PC-9 (cell line): Measurements from ENCODE around the gene DECR2. TPM values are rescaled to one million over a fixed set of nuclear protein-coding genes. Genes with fewer than 3 reads are reported as not detected.

Experiments
- BruUV-seq: library from RNA; stranded (reverse); fragments of 400-500 nt; replicated peaks from 2 replicates; lab custom pipeline; 2021; lab: Mats Ljungman, UMichigan
- CTCF ChIA-PET: fragments of 300-600 bp; sonication (Branson Sonifier 250); formaldehyde crosslinking; loops from one replicate; lab custom pipeline; 2022; ENCODE audit warnings: antibody characterized with exemption; lab: Charles Lee
- POLR2A ChIA-PET: fragments of 300-600 bp; sonication (Branson Sonifier 250); formaldehyde crosslinking; loops from one replicate; lab custom pipeline; 2022; ENCODE audit warnings: antibody characterized with exemption; ENCODE audit not compliant: unreplicated experiment; lab: Charles Lee
- DNase-seq, 2 experiments: peaks; one replicate each; pipeline versions ENCODE4 v3.0.0 to v3.0.0-alpha.2; 2015 to 2022; ENCODE audit warnings: mixed read lengths in 1 of 2
- H2AFZ ChIP-seq: fragments of 200-600 bp; sonication (generic); 2 replicates; pipeline ENCODE4 v1.8.1; 2017; ENCODE audit warnings: antibody characterized with exemption
- H3F3A ChIP-seq: fragments of 200-600 bp; sonication (generic); 2 replicates; pipeline ENCODE4 v1.8.1; 2017; ENCODE audit warnings: antibody characterized with exemption, mild to moderate bottlenecking, low read depth; ENCODE audit not compliant: insufficient read depth
- H3K27ac ChIP-seq: fragments of 200-600 bp; sonication (generic); 2 replicates; pipeline ENCODE4 v1.6.1; 2016; ENCODE audit warnings: mixed run types
- H3K27me3 ChIP-seq: fragments of 200-600 bp; sonication (generic); 2 replicates; pipeline ENCODE4 v1.6.1; 2016; ENCODE audit warnings: low read depth, mixed run types; ENCODE audit not compliant: insufficient read depth
- H3K36me3 ChIP-seq: fragments of 200-600 bp; sonication (generic); 2 replicates; pipeline ENCODE4 v1.6.1; 2016; ENCODE audit warnings: low read depth, mixed run types
- H3K4me1 ChIP-seq: fragments of 200-600 bp; sonication (generic); replicated peaks from 2 replicates; pipeline ENCODE4 v1.6.1; 2016; ENCODE audit warnings: mixed run types; ENCODE audit not compliant: insufficient read depth
- H3K4me2 ChIP-seq: fragments of 200-600 bp; sonication (generic); 2 replicates; pipeline ENCODE4 v1.6.1; 2017; ENCODE audit warnings: mixed run types
- H3K4me3 ChIP-seq: fragments of 200-600 bp; sonication (generic); 2 replicates; pipeline ENCODE4 v1.6.1; 2016; ENCODE audit warnings: mixed run types
- H3K79me2 ChIP-seq: fragments of 200-600 bp; sonication (generic); 2 replicates; pipeline ENCODE4 v1.6.1; 2017; ENCODE audit warnings: low read depth, mixed run types
- H3K9me2 ChIP-seq: fragments of 200-600 bp; sonication (generic); 2 replicates; pipeline ENCODE4 v1.8.1; 2017; ENCODE audit warnings: mild to moderate bottlenecking; ENCODE audit not compliant: insufficient read depth
- H3K9me3 ChIP-seq: fragments of 200-600 bp; sonication (generic); 2 replicates; pipeline ENCODE4 v1.8.1; 2016; ENCODE audit warnings: low read depth; ENCODE audit not compliant: insufficient read depth
- H4K20me1 ChIP-seq: fragments of 200-600 bp; sonication (generic); 2 replicates; pipeline ENCODE4 v1.8.1; 2017; ENCODE audit not compliant: insufficient read depth
- EZH2 ChIP-seq: fragments of 200-600 bp; sonication (generic); IDR thresholded peaks from 2 replicates; pipeline ENCODE4 v1.8.0; 2017; ENCODE audit warnings: antibody characterized with exemption, low read depth
- intact Hi-C: fragments of 100-400 bp; cut with micrococcal nuclease; formaldehyde crosslinking; loops from one replicate; pipeline ENCODE4 v1.10.0; 2022; ENCODE audit not compliant: unreplicated experiment
- total RNA-seq: library from RNA; stranded (reverse); gene quantifications from 2 replicates; pipeline ENCODE4 v1.2.3, GENCODE V29; 2021
- TF ChIP-seq, protein P1 (sequence below): fragments of 200-600 bp; sonication (generic); conservative IDR thresholded peaks from 2 replicates; pipeline ENCODE4 v1.6.1; 2017; ENCODE audit warnings: mixed run types, antibody characterized with exemption, mild to moderate bottlenecking, moderate library complexity

The DECR2 gene
- total RNA-seq, 1 experiment from 2014 or later, result 65.4 TPM

DNA sequence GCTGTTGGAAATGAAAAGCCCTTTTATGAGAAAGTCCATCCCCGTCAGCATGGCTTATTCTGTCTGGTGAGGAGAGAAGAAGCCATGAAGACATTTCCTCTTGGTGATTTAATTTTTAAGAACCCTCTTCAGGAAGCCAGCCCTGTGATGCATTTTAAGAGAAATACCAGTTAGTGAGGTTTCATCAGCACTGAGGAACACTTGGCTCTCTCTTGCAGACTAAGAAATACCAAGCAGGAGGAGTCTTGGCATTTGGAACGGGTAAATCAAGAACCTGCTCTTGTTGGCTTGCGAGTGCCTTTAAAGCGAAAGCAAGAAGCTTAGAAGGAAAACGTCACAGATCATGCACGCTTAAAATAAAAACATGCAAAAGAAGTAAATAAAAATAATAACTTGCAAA lies 41.3 kb downstream of the DECR2 start:
- no peak overlapping the region for H3K4me3 ChIP-seq
- H3K4me2 ChIP-seq, result no peak overlapping the region
- DNase-seq, result no peak
- H3K9me2 ChIP-seq, result no peaks in the 10 kb centered on the region
- no peaks in the 10 kb centered on the region for H3K79me2 ChIP-seq
- H3K36me3 ChIP-seq, result no peaks in the 10 kb centered on the region
- H3K27me3 ChIP-seq, result no peaks in the 10 kb centered on the region
- no peaks in the 10 kb centered on the region for H3F3A ChIP-seq
- intact Hi-C loops, result no loop called here
- ChIA-PET CTCF (no interaction called here), POLR2A (no interaction called here)
- no peaks in the 10 kb centered on the region; the same call in none of the 2 replicates for H4K20me1 ChIP-seq
- H3K27ac ChIP-seq, result no peak overlapping the region
- no peak overlapping the region for H2AFZ ChIP-seq
- H3K9me3 ChIP-seq, result no peaks in the 10 kb centered on the region
- TF ChIP-seq, protein P1, sequence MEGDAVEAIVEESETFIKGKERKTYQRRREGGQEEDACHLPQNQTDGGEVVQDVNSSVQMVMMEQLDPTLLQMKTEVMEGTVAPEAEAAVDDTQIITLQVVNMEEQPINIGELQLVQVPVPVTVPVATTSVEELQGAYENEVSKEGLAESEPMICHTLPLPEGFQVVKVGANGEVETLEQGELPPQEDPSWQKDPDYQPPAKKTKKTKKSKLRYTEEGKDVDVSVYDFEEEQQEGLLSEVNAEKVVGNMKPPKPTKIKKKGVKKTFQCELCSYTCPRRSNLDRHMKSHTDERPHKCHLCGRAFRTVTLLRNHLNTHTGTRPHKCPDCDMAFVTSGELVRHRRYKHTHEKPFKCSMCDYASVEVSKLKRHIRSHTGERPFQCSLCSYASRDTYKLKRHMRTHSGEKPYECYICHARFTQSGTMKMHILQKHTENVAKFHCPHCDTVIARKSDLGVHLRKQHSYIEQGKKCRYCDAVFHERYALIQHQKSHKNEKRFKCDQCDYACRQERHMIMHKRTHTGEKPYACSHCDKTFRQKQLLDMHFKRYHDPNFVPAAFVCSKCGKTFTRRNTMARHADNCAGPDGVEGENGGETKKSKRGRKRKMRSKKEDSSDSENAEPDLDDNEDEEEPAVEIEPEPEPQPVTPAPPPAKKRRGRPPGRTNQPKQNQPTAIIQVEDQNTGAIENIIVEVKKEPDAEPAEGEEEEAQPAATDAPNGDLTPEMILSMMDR, result no peak
- TF ChIP-seq EZH2, result no peak
- no peaks in the 10 kb centered on the region for H3K4me1 ChIP-seq
- no TSS peak for BruUV-seq

GRCh38 chr16:444027-444426 lies 42.3 kb downstream of the DECR2 start:
- no peaks in the 10 kb centered on the region for H3K9me3 ChIP-seq
- no peak overlapping the region for H3K27ac ChIP-seq
- no TSS peak for BruUV-seq
- TF ChIP-seq EZH2, result no peak
- intact Hi-C loops, result no loop called here
- no peaks in the 10 kb centered on the region for H3F3A ChIP-seq
- no peaks in the 10 kb centered on the region for H3K27me3 ChIP-seq
- no peak overlapping the region for H3K4me3 ChIP-seq
- H3K4me2 ChIP-seq, result no peak overlapping the region
- DNase-seq, result no peak
- CTCF ChIA-PET, result no interaction called here
- H3K79me2 ChIP-seq, result no peaks in the 10 kb centered on the region
- H3K9me2 ChIP-seq, result no peaks in the 10 kb centered on the region
- no peak overlapping the region for H2AFZ ChIP-seq
- POLR2A ChIA-PET, result no interaction called here
- no peaks in the 10 kb centered on the region for H3K36me3 ChIP-seq
- no peaks in the 10 kb centered on the region for H3K4me1 ChIP-seq
- no peaks in the 10 kb centered on the region; the same call in none of the 2 replicates for H4K20me1 ChIP-seq

DNA sequence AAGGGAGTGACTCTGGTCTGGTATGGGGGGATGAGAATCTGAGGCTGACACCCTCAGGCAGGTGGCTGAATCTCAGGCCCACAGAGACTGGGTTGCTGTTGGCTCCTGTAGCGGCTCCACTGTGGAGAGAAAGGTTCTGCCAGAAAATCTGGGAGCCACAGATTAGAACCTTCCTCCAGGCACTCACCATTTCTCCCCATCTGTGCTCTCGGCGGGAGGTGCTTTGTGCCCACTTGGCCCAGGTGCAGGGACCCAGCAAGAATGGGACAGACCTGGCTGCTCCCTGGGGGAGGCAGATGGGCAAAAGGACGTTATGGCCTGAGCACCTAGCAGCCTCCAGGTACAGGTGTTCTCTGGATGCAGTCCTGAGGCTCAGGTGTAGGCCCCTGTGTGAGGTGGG lies 43.9 kb downstream of the DECR2 start:
- H3K27ac ChIP-seq, result no peak overlapping the region
- no peaks in the 10 kb centered on the region; the same call in 1 of the 2 replicates for H4K20me1 ChIP-seq
- H3K4me3 ChIP-seq, result no peak overlapping the region
- intact Hi-C loops, result no loop called here
- POLR2A ChIA-PET, result no interaction called here
- no peaks in the 10 kb centered on the region for H3K9me3 ChIP-seq
- CTCF ChIA-PET, result no interaction called here
- no peaks in the 10 kb centered on the region for H3K9me2 ChIP-seq
- no peaks in the 10 kb centered on the region for H3K79me2 ChIP-seq
- no peaks in the 10 kb centered on the region for H3F3A ChIP-seq
- H3K4me2 ChIP-seq, result no peak overlapping the region
- TF ChIP-seq EZH2, result no peak
- TF ChIP-seq, protein P1, result no peak
- no peaks in the 10 kb centered on the region for H3K36me3 ChIP-seq
- H2AFZ ChIP-seq, result no peak overlapping the region
- no peaks in the 10 kb centered on the region for H3K27me3 ChIP-seq
- no peaks in the 10 kb centered on the region for H3K4me1 ChIP-seq
- BruUV-seq, result no TSS peak
- no peak for DNase-seq

GRCh38 chr16:450385-450784 lies 48.7 kb downstream of the DECR2 start:
- CTCF ChIA-PET, result no interaction called here
- no TSS peak for BruUV-seq

More at GRCh38 chr16:450385-450784, 48.7 kb downstream of the DECR2 start:
- H3K36me3 ChIP-seq, result no peaks in the 10 kb centered on the region
- no peaks in the 10 kb centered on the region for H3K27me3 ChIP-seq
- H2AFZ ChIP-seq, result no peak overlapping the region
- TF ChIP-seq, protein P1, result no peak
- TF ChIP-seq EZH2, result no peak
- POLR2A ChIA-PET, result no interaction called here
- H3K9me3 ChIP-seq, result no peaks in the 10 kb centered on the region
- no peaks in the 10 kb centered on the region for H3F3A ChIP-seq
- no peaks in the 10 kb centered on the region for H3K4me1 ChIP-seq
- intact Hi-C loops, result no loop called here
- H3K9me2 ChIP-seq, result no peaks in the 10 kb centered on the region
- no peak for DNase-seq
- no peak overlapping the region for H3K27ac ChIP-seq
- H3K79me2 ChIP-seq, result no peaks in the 10 kb centered on the region
- H3K4me3 ChIP-seq, result no peak overlapping the region
- H3K4me2 ChIP-seq, result no peak overlapping the region
- H4K20me1 ChIP-seq, result no peaks in the 10 kb centered on the region; the same call in 1 of the 2 replicates
